Body of pancreas (tissue), 4 donors: ENCODE measurements around the gene FBXL17.

Experiments
- POLR2A ChIP-seq, 3 donors: fragments of 450-650 bp; IDR thresholded peaks; one replicate each; pipeline ENCODE4 v1.6.1; 2016; ENCODE audit warnings: antibody characterized with exemption in 3 of 3, mild to moderate bottlenecking in 2 of 3
- TF ChIP-seq, protein P1 (sequence below), 7 experiments: fragments of 450-650 bp in 4 of 7; fragments of 200-600 bp in 3 of 7; sonication (generic) in 3 of 7; IDR thresholded peaks; one replicate each; pipeline ENCODE4 v1.5.1; 2016 to 2019; ENCODE audit warnings: antibody characterized with exemption in 7 of 7

GRCh38 chr5:108124596-108124995 lies 257.3 kb downstream of the FBXL17 start:
- TF ChIP-seq, protein P1, sequence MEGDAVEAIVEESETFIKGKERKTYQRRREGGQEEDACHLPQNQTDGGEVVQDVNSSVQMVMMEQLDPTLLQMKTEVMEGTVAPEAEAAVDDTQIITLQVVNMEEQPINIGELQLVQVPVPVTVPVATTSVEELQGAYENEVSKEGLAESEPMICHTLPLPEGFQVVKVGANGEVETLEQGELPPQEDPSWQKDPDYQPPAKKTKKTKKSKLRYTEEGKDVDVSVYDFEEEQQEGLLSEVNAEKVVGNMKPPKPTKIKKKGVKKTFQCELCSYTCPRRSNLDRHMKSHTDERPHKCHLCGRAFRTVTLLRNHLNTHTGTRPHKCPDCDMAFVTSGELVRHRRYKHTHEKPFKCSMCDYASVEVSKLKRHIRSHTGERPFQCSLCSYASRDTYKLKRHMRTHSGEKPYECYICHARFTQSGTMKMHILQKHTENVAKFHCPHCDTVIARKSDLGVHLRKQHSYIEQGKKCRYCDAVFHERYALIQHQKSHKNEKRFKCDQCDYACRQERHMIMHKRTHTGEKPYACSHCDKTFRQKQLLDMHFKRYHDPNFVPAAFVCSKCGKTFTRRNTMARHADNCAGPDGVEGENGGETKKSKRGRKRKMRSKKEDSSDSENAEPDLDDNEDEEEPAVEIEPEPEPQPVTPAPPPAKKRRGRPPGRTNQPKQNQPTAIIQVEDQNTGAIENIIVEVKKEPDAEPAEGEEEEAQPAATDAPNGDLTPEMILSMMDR (IDR thresholded peaks at IDR 0.05): no peak
- TF ChIP-seq POLR2A (IDR thresholded peaks at IDR 0.05): no peak
